IPS-NIHi7 (cell line): Measurements from ENCODE around the gene NCBP2.
A peak's percentile ranks its signal among the peaks of the same experiment; 100 is the strongest.
"Not testable (repeated sequence)": the region's sequence is repeated elsewhere in the genome, so short reads cannot be mapped to it uniquely, and the experiment has no call there.

ENCODE experiments used
- DNase-seq: peaks from one replicate; pipeline ENCODE4 v3.0.0; 2012; ENCODE audit warnings: mixed read lengths; ENCODE audit errors: extremely low spot score

NCBP2 gene

GRCh38 chr3:196968233-196969133 lies 26.2 kb upstream of the NCBP2 start, which contains the start of gene PIGZ:
Gene PIGZ (minus strand): TSS chr3:196968833. CDS start chr3:196952031, 16,802 bp downstream.
- no peak for DNase-seq

GRCh38 chr3:196967412-196968232 lies 25.3 kb upstream of the NCBP2 start:
- DNase-seq, result no peak

- DNase-seq, result no peak
Observed at GRCh38 chr3:196966526-196967401, 24.4 kb upstream of the NCBP2 start.

- no peak for DNase-seq
Observed at GRCh38 chr3:196965804-196966173, 23.5 kb upstream of the NCBP2 start.

GRCh38 chr3:196965112-196965803 lies 22.9 kb upstream of the NCBP2 start:
- no peak for DNase-seq

GRCh38 chr3:196963631-196963953 lies 21.3 kb upstream of the NCBP2 start:
- no peak for DNase-seq

GRCh38 chr3:196962930-196963630 lies 20.8 kb upstream of the NCBP2 start:
- no peak for DNase-seq

- DNase-seq, result no peak
Observed at GRCh38 chr3:196962108-196962929, 20.0 kb upstream of the NCBP2 start.

- DNase-seq, result no peak
Observed at GRCh38 chr3:196954832-196955231, 12.5 kb upstream of the NCBP2 start.

GRCh38 chr3:196951371-196951770 lies 9.0 kb upstream of the NCBP2 start:
- DNase-seq, result no peak

- DNase-seq, result no peak
Observed at GRCh38 chr3:196949750-196950149, 7.4 kb upstream of the NCBP2 start.

- DNase-seq, result no peak
Observed at GRCh38 chr3:196949285-196949619, 6.9 kb upstream of the NCBP2 start.

- peak; percentile 76 for DNase-seq
Observed at GRCh38 chr3:196948442-196949284, 6.3 kb upstream of the NCBP2 start.

GRCh38 chr3:196947860-196948441 lies 5.6 kb upstream of the NCBP2 start:
- no peak for DNase-seq

GRCh38 chr3:196947136-196947859 lies 5.0 kb upstream of the NCBP2 start:
- DNase-seq, result peak; percentile 30

- not testable (repeated sequence) for DNase-seq
Observed at GRCh38 chr3:196944037-196944790, 1.9 kb upstream of the NCBP2 start.

GRCh38 chr3:196942915-196943277 lies 568 bp upstream of the NCBP2 start:
- DNase-seq, result no peak
